Coronary artery (tissue), 2 donors: Measurements from ENCODE around the gene SPTBN4.
A peak's percentile ranks its signal among the peaks of the same experiment; 100 is the strongest.
"Not testable (repeated sequence)": the region's sequence is repeated elsewhere in the genome, so short reads cannot be mapped to it uniquely, and the experiment has no call there.

Experiments
- DNase-seq: peaks from one replicate; pipeline ENCODE4 v3.0.0-alpha.2; 2017; ENCODE audit warnings: low spot score
- H3K27ac ChIP-seq, 2 donors: fragments of 200-600 bp; sonication (generic); one replicate each; pipeline ENCODE4 v1.5.1; 2016 to 2019
- H3K4me3 ChIP-seq: fragments of 200-600 bp; sonication (generic); 2 replicates; pipeline ENCODE4 v1.5.1; 2016; ENCODE audit warnings: mild to moderate bottlenecking, moderate library complexity
- CTCF ChIP-seq: fragments of 200-600 bp; sonication (generic); IDR thresholded peaks from one replicate; pipeline ENCODE4 v1.5.1; 2019; ENCODE audit warnings: antibody characterized with exemption

SPTBN4 gene

GRCh38 chr19:40559394-40559793 lies 92.6 kb downstream of the SPTBN4 start:
- H3K27ac ChIP-seq, result no peak overlapping the region
- TF ChIP-seq CTCF, result no peak
- H3K4me3 ChIP-seq, result no peak overlapping the region
- no peak for DNase-seq

- Histone ChIP-seq H3K27ac (no peak overlapping the region), H3K4me3 (no peak overlapping the region)
- no peak for TF ChIP-seq CTCF
- DNase-seq, result no peak
Measured at GRCh38 chr19:40560092-40560507, 93.3 kb downstream of the SPTBN4 start.

GRCh38 chr19:40561947-40562346 lies 95.1 kb downstream of the SPTBN4 start:
- DNase-seq, result no peak
- no peak for TF ChIP-seq CTCF
- no peak overlapping the region for H3K27ac ChIP-seq
- no peak overlapping the region for H3K4me3 ChIP-seq

GRCh38 chr19:40564535-40564934 lies 97.7 kb downstream of the SPTBN4 start:
- not testable (repeated sequence) for H3K27ac ChIP-seq, DNase-seq, H3K4me3 ChIP-seq

GRCh38 chr19:40565355-40565754 lies 98.6 kb downstream of the SPTBN4 start:
- no peak overlapping the region for H3K27ac ChIP-seq
- no peak overlapping the region for H3K4me3 ChIP-seq
- no peak for TF ChIP-seq CTCF
- DNase-seq, result no peak

- DNase-seq, result no peak
- no peak for TF ChIP-seq CTCF
- no peak overlapping the region for H3K27ac ChIP-seq
- no peak overlapping the region for H3K4me3 ChIP-seq
Measured at GRCh38 chr19:40565910-40566495, 99.2 kb downstream of the SPTBN4 start.

- peak overlapping the region; percentile 56 for H3K4me3 ChIP-seq
- TF ChIP-seq CTCF, result no peak
- H3K27ac ChIP-seq, result no peak overlapping the region
- no peak for DNase-seq
Measured at GRCh38 chr19:40567040-40567749, 100.4 kb downstream of the SPTBN4 start.
